Stimulated activated CD8-positive, alpha-beta memory T cell treated with anti-CD3 and anti-CD28 coated beads, Interleukin-2, amount 100 ng/mL, for 48 hours (primary cell): ENCODE data around the gene G6PC2.
"Not testable (repeated sequence)": the region's sequence is repeated elsewhere in the genome, so short reads cannot be mapped to it uniquely, and the experiment has no call there.

ENCODE experiments used
- DNase-seq, 2 donors: peaks; one replicate each; pipeline ENCODE4 v3.0.0-alpha.2; 2020; ENCODE audit warnings: low read depth in 2 of 2

The G6PC2 gene

GRCh38 chr2:168904358-168904757 lies 3.3 kb downstream of the G6PC2 start:
- DNase-seq: no peak

- DNase-seq: no peak
These were observed 7.0 kb downstream of the G6PC2 start for GRCh38 chr2:168907940-168908662.

- no peak for DNase-seq
These were observed 9.2 kb downstream of the G6PC2 start for GRCh38 chr2:168910330-168910729.

GRCh38 chr2:168912466-168912865 lies 11.4 kb downstream of the G6PC2 start:
- DNase-seq: no peak

GRCh38 chr2:168912901-168913369 lies 11.8 kb downstream of the G6PC2 start:
- DNase-seq: no peak

- DNase-seq: no peak
These were observed 12.4 kb downstream of the G6PC2 start for GRCh38 chr2:168913495-168913894.

GRCh38 chr2:168915441-168916330 lies 14.6 kb downstream of the G6PC2 start:
- DNase-seq: no peak

- DNase-seq: no peak
These were observed 15.2 kb downstream of the G6PC2 start for GRCh38 chr2:168916331-168916675.

- no peak for DNase-seq
These were observed 19.5 kb downstream of the G6PC2 start for GRCh38 chr2:168920504-168921157.

GRCh38 chr2:168926621-168927386 lies 25.7 kb downstream of the G6PC2 start:
- no peak for DNase-seq

GRCh38 chr2:168928113-168928831 lies 27.2 kb downstream of the G6PC2 start:
- DNase-seq: no peak

- DNase-seq: no peak
These were observed 27.9 kb downstream of the G6PC2 start for GRCh38 chr2:168929031-168929430.

GRCh38 chr2:168930242-168930641 lies 29.2 kb downstream of the G6PC2 start:
- DNase-seq: no peak

GRCh38 chr2:168932174-168932573 lies 31.1 kb downstream of the G6PC2 start:
- DNase-seq: not testable (repeated sequence)

GRCh38 chr2:168934826-168935225 lies 33.7 kb downstream of the G6PC2 start:
- DNase-seq: no peak

GRCh38 chr2:168935810-168936581 lies 34.9 kb downstream of the G6PC2 start:
- no peak for DNase-seq

GRCh38 chr2:168939061-168939460 lies 38.0 kb downstream of the G6PC2 start:
- DNase-seq: no peak

GRCh38 chr2:168939918-168940317 lies 38.8 kb downstream of the G6PC2 start:
- DNase-seq: no peak

- no peak for DNase-seq
These were observed 40.2 kb downstream of the G6PC2 start for GRCh38 chr2:168941297-168941696.

- DNase-seq: no peak
These were observed 43.0 kb downstream of the G6PC2 start for GRCh38 chr2:168944065-168944464.
